AG04450 (cell line): ENCODE measurements around the gene UBA7. TPM values are rescaled to one million over a fixed set of nuclear protein-coding genes. Genes with fewer than 3 reads are reported as not detected.

Experiments
- CTCF ChIA-PET: fragments of 300-600, 350-600 bp; formaldehyde crosslinking; extraction: SDS; loops from one replicate; lab custom pipeline; 2022; ENCODE audit warnings: antibody characterized with exemption, inconsistent platforms; lab: Charles Lee
- POLR2A ChIA-PET: fragments of 350-600 bp; formaldehyde crosslinking; extraction: SDS; loops from one replicate; lab custom pipeline; 2021; ENCODE audit warnings: antibody characterized with exemption, inconsistent platforms; lab: Yijun Ruan, JAX
- DNase-seq: peaks from one replicate; pipeline ENCODE4 v3.0.0-alpha.2; 2011; ENCODE audit warnings: low read depth, low spot score
- H3K27ac ChIP-seq: one replicate; pipeline ENCODE4 v1.5.1; 2012; ENCODE audit warnings: low read depth, low read length, control low read depth
- H3K27me3 ChIP-seq: one replicate; pipeline ENCODE4 v1.6.0; 2012; ENCODE audit warnings: low read length; ENCODE audit not compliant: control insufficient read depth, insufficient read depth
- H3K4me3 ChIP-seq: 2 replicates; pipeline ENCODE4 v1.5.1; 2011; ENCODE audit warnings: mild to moderate bottlenecking, low read depth, low read length, control low read depth
- H3K9me3 ChIP-seq: 2 replicates; pipeline ENCODE4 v1.5.1; 2012; ENCODE audit warnings: low read length; ENCODE audit not compliant: control insufficient read depth, insufficient read depth
- polyA plus RNA-seq: library from polyadenylated mRNA; depleted of rRNA; stranded (reverse); fragments of >200 nt; gene quantifications from 2 replicates; pipeline ENCODE4 v1.2.3, GENCODE V29; 2011
- TF ChIP-seq, protein P1 (sequence below): IDR thresholded peaks from 2 replicates; pipeline ENCODE4 v1.5.1; 2011; ENCODE audit warnings: low read depth, low read length, control low read depth, inconsistent platforms

UBA7 gene
- polyA plus RNA-seq, 1 experiment: 34.0 TPM

DNA sequence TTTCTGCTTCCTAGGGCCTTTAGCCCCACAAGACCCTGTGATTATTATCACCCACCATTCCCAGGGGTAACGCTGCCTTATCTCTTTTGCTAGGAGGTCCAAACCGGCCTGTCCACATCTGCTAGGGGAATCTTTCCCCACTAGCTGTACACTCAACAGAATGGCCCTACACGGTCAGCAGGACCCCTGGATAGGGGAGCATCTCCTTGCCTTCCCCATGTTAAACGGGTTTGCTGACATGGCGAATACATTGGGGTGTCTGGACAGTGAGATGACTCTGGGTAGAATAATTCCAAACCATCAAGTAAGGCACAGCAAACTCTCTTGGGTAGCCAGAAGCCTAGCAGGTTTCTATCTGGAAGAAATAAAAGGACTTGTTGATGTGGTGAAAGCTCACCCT is 41.9 kb upstream of the UBA7 start:
- CTCF ChIA-PET: interaction anchor here (2.2 kb wide), 1 partner anchor 16 kb away, joined by 12 read pairs; no protein-coding TSS in a partner anchor
- Histone ChIP-seq H3K27ac (peak overlapping the region; percentile 2), H3K9me3 (no peaks in the 10 kb centered on the region), H3K27me3 (peaks cover 3% of the 10 kb centered on the region), H3K4me3 (peak overlapping the region; percentile 83)
- TF ChIP-seq, protein P1, sequence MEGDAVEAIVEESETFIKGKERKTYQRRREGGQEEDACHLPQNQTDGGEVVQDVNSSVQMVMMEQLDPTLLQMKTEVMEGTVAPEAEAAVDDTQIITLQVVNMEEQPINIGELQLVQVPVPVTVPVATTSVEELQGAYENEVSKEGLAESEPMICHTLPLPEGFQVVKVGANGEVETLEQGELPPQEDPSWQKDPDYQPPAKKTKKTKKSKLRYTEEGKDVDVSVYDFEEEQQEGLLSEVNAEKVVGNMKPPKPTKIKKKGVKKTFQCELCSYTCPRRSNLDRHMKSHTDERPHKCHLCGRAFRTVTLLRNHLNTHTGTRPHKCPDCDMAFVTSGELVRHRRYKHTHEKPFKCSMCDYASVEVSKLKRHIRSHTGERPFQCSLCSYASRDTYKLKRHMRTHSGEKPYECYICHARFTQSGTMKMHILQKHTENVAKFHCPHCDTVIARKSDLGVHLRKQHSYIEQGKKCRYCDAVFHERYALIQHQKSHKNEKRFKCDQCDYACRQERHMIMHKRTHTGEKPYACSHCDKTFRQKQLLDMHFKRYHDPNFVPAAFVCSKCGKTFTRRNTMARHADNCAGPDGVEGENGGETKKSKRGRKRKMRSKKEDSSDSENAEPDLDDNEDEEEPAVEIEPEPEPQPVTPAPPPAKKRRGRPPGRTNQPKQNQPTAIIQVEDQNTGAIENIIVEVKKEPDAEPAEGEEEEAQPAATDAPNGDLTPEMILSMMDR: no peak
- no peak for DNase-seq
- POLR2A ChIA-PET: no interaction called here

DNA sequence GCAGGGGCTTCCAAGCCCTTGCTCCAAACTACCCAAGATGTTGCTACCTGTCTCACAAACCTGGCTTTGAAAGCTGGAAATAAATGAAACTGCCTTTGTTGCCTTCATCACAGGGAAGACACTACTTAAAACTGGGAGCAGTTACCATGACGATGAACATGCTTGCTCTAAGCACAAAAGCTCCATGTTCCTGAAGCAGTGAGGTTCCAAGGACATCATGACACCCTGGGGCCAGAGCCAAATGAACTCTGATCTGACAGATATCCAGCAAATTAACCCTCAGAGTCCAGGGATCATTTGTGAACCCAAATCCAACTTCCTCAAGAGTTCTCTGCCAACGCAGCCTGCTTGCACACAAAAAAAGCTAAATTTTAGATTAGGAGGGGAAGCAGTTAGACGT is 31.9 kb upstream of the UBA7 start:
- ChIA-PET CTCF (interaction anchor here (0.5 to 0.6 kb wide), 2 partner anchors 9 to 102 kb away, joined by 3 to 7 read pairs; no protein-coding TSS in a partner anchor), POLR2A (no interaction called here)
- Histone ChIP-seq H3K27me3 (no peaks in the 10 kb centered on the region), H3K4me3 (no peak overlapping the region), H3K27ac (no peak overlapping the region), H3K9me3 (no peaks in the 10 kb centered on the region)
- DNase-seq: no peak
- TF ChIP-seq, protein P1: no peak

DNA sequence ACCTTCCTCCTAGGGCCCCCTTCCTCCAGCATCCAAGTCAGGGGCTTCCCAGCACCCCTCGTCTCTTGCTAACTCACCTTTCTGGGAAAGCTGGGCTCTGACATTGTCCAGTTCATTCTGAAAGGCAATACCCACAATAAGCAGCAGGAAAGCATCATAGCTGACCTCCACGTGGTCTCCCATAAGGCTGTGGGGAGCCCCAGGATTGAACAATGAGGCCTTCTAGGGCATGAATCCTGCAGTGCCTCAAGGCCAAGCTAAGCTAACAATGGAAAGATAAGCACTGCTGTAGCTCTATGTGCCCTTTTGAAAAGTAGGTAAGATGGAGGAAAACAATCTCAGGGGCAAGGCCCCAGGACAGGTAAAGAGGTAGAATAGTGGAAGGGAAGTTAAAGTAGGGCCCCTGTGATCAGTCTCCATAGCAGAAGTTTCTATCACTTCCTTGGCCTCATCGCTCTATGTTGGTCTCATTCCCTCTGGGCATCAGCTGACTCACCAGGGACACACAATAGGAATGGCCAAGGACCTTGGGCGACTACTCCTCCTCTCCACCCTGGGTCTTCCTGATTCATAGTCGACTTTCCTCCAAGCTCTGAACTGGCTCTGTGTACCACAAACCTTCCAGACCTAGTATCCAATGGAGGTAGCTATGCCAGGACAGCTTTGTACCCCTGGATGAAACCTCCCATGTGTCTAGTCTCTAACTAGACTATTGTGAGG is 30.9 kb upstream of the UBA7 start:
- CTCF ChIA-PET: no interaction called here

DNA sequence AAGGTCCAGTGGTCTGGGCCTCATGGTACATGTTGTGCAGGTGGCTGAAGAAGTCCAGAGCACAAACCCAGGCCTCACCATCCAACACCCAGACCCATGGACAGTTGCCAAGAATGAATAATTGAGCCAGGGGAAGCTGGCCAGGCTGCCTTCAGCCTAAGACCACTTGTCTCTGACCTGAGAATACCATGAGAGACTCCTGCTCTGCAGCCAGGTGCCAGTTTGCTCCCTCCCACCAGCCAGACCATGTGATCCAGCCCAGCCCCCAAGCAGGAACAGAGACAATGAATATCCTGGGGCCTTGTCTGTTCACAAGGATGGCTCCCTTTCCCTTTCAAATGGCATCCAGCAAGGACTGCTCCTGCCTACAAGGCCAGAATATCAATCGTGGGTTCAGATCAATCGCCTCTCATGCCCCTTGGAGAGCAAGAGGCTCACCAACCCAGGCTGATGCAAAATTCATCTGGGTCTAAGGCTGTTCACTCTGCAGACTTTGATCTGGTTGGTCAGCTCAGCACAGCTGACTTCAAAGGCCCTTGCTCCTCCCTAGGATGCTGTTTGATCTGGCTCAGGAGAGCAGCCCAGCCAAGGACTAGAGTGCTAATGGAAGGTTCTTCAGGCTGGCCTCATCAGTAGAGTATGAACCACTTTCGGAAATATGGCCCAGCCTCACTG is 29.2 kb upstream of the UBA7 start:
- Histone ChIP-seq H3K27ac (no peak overlapping the region), H3K4me3 (no peak overlapping the region), H3K9me3 (no peaks in the 10 kb centered on the region), H3K27me3 (no peaks in the 10 kb centered on the region)
- DNase-seq: no peak
- CTCF ChIA-PET: no interaction called here
- TF ChIP-seq, protein P1: no peak
- POLR2A ChIA-PET: no interaction called here

More for the DNA sequence above, 30.9 kb upstream of the UBA7 start:
- no peak overlapping the region for H3K4me3 ChIP-seq
- H3K27me3 ChIP-seq: no peaks in the 10 kb centered on the region
- H3K27ac ChIP-seq: no peak overlapping the region
- TF ChIP-seq, protein P1: no peak
- no peaks in the 10 kb centered on the region for H3K9me3 ChIP-seq
- no peak for DNase-seq
- POLR2A ChIA-PET: no interaction called here

DNA sequence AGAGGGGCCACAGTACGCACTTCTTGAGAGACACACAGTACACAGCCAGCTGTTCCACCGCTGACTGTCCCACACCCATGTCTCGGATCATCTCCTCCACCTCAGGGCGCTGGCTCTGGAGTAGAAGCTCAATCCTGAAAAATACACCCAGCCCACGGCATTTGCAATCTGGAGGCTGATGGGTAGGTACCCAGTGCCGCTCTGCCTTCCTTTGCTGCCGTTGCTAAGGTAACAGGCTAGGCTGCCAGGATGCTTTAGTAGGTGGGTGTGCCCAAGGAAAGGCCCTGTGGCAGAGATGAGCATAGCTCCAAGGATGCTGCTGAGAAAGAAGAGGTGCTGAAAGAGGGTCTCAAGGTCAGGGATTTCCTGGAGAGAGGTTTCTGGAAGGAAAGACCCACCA is 28.1 kb upstream of the UBA7 start:
- CTCF ChIA-PET: interaction anchor here (0.5 to 9.0 kb wide), 5 partner anchors 38 to 148 kb away, joined by 3 to 182 read pairs (median 3); partner anchors contain the start of genes CDHR4 and INKA1
- POLR2A ChIA-PET: no interaction called here
- no peaks in the 10 kb centered on the region for H3K9me3 ChIP-seq
- H3K4me3 ChIP-seq: no peak overlapping the region
- DNase-seq: no peak
- TF ChIP-seq, protein P1: no peak
- no peak overlapping the region for H3K27ac ChIP-seq
- H3K27me3 ChIP-seq: no peaks in the 10 kb centered on the region
